Ishikawa (cell line): Measurements from ENCODE around the gene SLC22A13.

Experiments used
- CEBPB ChIP-seq: IDR thresholded peaks from 2 replicates; pipeline ENCODE4 v1.6.1; 2012
- CREB1 ChIP-seq: IDR thresholded peaks from 2 replicates; pipeline ENCODE4 v1.6.1; 2012; ENCODE audit warnings: low read depth
- EGR1 ChIP-seq: IDR thresholded peaks from 2 replicates; pipeline ENCODE4 v1.6.1; 2012
- EP300 ChIP-seq: IDR thresholded peaks from 2 replicates; pipeline ENCODE4 v1.6.1; 2012; ENCODE audit warnings: borderline replicate concordance
- FOXM1 ChIP-seq: IDR thresholded peaks from 2 replicates; pipeline ENCODE4 v1.6.1; 2012; ENCODE audit warnings: low read depth, borderline replicate concordance
- MAX ChIP-seq: IDR thresholded peaks from 2 replicates; pipeline ENCODE4 v1.6.1; 2012
- NFIC ChIP-seq: IDR thresholded peaks from 2 replicates; pipeline ENCODE4 v1.6.1; 2012
- RAD21 ChIP-seq: IDR thresholded peaks from 2 replicates; pipeline ENCODE4 v1.6.1; 2012; ENCODE audit warnings: low read depth
- REST ChIP-seq: IDR thresholded peaks from 2 replicates; pipeline ENCODE4 v1.6.1; 2012; ENCODE audit warnings: low read depth, mild to moderate bottlenecking
- TAF1 ChIP-seq: IDR thresholded peaks from 2 replicates; pipeline ENCODE4 v1.6.1; 2012; ENCODE audit warnings: low read depth, mild to moderate bottlenecking
- TCF12 ChIP-seq: IDR thresholded peaks from 2 replicates; pipeline ENCODE4 v1.6.1; 2012; ENCODE audit warnings: low read depth
- TEAD4 ChIP-seq: IDR thresholded peaks from 2 replicates; pipeline ENCODE4 v1.6.1; 2012
- USF1 ChIP-seq: IDR thresholded peaks from 2 replicates; pipeline ENCODE4 v1.6.1; 2012
- YY1 ChIP-seq: IDR thresholded peaks from 2 replicates; pipeline ENCODE4 v1.6.1; 2012; ENCODE audit warnings: low read depth
- ZBTB7A ChIP-seq: IDR thresholded peaks from 2 replicates; pipeline ENCODE4 v1.6.1; 2012; ENCODE audit warnings: low read depth

SLC22A13 gene

GRCh38 chr3:38265604-38266307 lies at the start of gene SLC22A13:
Gene SLC22A13, plus strand, starts transcription at chr3:38265812. Its CDS starts 49 bp downstream, at chr3:38265861.
- TF ChIP-seq CREB1 (no peak), TAF1 (no peak), USF1 (no peak), EP300 (no peak), REST (no peak), YY1 (no peak), RAD21 (no peak), TCF12 (no peak), FOXM1 (no peak), MAX (no peak), EGR1 (no peak), TEAD4 (no peak)

GRCh38 chr3:38219609-38220197 lies 45.9 kb upstream of the SLC22A13 start:
- TF ChIP-seq YY1: no peak
- no peak for TF ChIP-seq EGR1
- TF ChIP-seq ZBTB7A: no peak
- no peak for TF ChIP-seq FOXM1
- TF ChIP-seq RAD21: no peak
- TF ChIP-seq TEAD4: no peak
- no peak for TF ChIP-seq TAF1

GRCh38 chr3:38221005-38221404 lies 44.6 kb upstream of the SLC22A13 start:
- TF ChIP-seq YY1 (no peak), CEBPB (no peak), TAF1 (no peak), MAX (no peak), FOXM1 (no peak)

- no peak for TF ChIP-seq ZBTB7A
- TF ChIP-seq EGR1: no peak
- TF ChIP-seq EP300: no peak
- no peak for TF ChIP-seq MAX
- TF ChIP-seq TAF1: no peak
- TF ChIP-seq YY1: no peak
- TF ChIP-seq CEBPB: no peak
- no peak for TF ChIP-seq USF1
- TF ChIP-seq REST: no peak
- TF ChIP-seq CREB1: no peak
- TF ChIP-seq FOXM1: no peak
- no peak for TF ChIP-seq RAD21
- no peak for TF ChIP-seq TCF12
- TF ChIP-seq TEAD4: no peak
- no peak for TF ChIP-seq NFIC
Measured at GRCh38 chr3:38222032-38222634, 43.5 kb upstream of the SLC22A13 start.

GRCh38 chr3:38224357-38224756 lies 41.3 kb upstream of the SLC22A13 start:
- TF ChIP-seq ZBTB7A: no peak
- TF ChIP-seq CEBPB: no peak
- TF ChIP-seq NFIC: no peak
- TF ChIP-seq EGR1: no peak
- no peak for TF ChIP-seq MAX

- TF ChIP-seq REST (no peak), MAX (no peak), CREB1 (no peak), TEAD4 (no peak), EP300 (no peak)
Measured at GRCh38 chr3:38226273-38226672, 39.3 kb upstream of the SLC22A13 start.
